Activated CD4-positive, alpha-beta T cell treated with anti-CD3 and anti-CD28 coated beads, Interleukin-2, amount 50 U/mL, for 4 hours (primary cell): ENCODE measurements around the gene GRIN1.

Source experiments
- DNase-seq, 2 experiments: peaks; one replicate each; pipeline ENCODE4 v3.0.0-alpha.2; 2020

The GRIN1 gene

DNA sequence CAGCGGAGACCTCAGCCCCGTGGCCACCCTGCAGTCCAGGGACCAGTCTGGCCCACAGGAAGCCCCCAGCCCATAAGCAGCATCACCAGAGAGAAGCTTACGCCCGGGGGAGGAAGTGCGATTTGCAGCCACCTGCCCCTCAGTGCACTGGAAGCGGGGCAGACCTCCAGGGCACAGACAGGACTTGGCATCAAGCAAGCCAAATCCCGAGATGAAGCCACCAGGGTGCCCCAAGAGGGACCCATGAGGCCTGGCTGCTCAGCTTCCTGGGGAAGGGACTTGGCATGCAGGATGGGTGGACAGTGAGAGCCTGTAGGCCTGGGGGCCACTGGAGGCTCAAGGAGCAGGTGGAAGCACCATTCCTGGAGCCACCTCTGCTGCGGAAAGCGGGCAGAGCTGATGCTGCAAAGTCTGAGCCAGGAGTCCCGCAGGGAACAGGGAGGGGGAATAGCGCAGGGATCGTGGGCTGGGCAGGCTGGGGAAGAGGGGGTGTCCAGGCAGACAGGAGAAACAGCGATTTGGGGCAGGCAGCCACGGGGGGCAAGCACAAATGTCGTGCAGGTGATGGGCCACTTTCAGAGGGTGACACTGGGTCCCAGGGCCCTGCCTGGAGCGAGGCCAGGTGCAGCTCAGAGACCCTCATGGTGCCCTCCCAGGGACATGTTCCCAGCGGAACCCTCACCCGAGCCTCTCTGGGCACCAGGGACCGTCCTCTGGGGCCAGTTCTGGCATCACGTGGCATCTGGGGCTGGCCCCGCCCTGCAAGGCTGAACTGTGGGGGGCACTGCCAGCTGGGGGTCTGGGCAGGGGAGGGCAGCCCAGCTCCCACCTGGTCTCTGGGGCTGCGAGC lies 27.7 kb downstream of the GRIN1 start:
- DNase-seq: no peak

- DNase-seq: no peak
These were observed 28.4 kb downstream of the GRIN1 start for GRCh38 chr9:137167277-137167746.

DNA sequence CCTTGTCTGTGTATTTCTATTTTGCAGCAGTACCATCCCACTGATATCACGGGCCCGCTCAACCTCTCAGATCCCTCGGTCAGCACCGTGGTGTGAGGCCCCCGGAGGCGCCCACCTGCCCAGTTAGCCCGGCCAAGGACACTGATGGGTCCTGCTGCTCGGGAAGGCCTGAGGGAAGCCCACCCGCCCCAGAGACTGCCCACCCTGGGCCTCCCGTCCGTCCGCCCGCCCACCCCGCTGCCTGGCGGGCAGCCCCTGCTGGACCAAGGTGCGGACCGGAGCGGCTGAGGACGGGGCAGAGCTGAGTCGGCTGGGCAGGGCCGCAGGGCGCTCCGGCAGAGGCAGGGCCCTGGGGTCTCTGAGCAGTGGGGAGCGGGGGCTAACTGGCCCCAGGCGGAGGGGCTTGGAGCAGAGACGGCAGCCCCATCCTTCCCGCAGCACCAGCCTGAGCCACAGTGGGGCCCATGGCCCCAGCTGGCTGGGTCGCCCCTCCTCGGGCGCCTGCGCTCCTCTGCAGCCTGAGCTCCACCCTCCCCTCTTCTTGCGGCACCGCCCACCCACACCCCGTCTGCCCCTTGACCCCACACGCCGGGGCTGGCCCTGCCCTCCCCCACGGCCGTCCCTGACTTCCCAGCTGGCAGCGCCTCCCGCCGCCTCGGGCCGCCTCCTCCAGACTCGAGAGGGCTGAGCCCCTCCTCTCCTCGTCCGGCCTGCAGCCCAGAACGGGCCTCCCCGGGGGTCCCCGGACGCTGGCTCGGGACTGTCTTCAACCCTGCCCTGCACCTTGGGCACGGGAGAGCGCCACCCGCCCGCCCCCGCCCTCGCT lies 29.0 kb downstream of the GRIN1 start:
- DNase-seq: no peak

DNA sequence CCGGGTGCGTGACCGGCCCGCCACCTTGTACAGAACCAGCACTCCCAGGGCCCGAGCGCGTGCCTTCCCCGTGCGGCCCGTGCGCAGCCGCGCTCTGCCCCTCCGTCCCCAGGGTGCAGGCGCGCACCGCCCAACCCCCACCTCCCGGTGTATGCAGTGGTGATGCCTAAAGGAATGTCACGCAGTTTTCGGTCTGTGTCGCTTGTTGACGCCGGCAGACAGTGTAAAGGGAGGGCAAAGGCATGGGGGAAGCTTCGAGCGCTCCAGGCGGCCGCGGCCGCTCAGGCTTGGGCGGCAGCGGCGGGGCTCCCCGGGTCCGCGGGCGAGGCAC lies 29.6 kb downstream of the GRIN1 start:
- DNase-seq: no peak

DNA sequence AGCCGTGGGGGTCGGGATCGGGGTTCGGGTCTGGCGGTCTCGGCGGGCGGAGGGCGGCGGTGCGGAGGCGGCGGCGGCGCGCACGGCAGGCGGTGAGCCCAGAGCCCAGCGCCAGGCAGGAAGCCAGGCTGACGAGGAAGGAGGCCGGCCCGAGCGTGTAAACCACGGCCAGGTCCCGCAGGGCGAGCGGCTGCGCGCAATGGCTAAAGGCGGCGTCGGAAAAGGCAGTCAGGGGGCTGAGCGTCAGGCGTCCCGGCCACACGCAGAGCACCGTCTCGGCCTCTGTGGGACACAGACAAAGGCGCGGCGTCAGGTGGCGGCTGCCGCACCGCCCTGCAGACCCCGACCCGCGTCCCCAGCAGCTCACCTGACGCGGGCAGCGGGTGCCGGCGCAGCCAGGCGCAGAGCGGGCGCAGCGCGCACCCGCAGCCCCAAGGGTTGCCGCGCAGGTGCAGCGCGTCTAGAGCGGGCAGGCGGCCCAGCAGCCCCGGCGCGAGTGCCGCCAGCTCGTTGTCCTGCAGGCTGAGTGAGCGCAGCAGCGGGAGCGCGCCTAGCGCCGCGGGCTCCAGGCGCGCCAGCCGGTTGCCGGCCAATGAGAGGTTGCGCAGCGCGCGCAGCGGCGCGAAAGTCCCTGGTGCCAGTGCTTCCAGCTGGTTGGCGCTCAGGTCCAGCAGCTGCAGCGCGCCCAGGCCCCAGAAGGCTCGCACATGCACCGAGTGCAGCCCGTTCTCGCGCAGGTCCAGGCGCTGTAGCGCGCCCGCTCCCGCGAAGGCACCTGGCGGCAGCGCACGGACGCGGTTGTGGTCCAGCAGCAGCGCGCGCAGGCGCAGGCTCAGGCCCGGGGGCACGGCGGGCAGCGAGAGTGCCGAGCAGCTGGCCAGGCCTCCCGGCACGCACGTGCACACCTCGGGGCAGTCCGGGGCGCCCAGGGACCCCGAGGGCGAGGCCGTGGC lies 30.2 kb downstream of the GRIN1 start:
- no peak for DNase-seq

DNA sequence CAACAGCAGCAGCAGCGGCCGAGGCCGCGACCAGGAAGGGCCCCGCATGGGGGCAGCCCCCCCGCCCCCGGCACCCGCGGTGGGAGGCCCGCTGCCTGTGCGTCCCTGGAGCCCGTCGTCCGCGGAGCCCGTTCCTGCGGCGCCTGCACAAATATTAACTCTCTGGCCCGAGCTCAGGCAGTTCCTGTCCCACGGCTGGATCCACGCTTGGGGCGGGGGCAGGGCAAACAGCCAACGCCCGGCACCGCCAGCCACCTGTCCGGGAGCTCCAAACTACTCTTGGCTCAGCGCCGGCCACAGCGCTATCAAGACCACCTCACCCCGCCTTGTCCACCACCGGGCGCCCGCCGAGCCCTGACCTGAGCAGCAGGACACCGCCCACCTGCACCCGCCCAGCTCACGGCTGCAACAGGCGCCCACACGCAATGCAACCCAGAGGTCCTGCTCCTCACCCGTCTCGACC lies 31.0 kb downstream of the GRIN1 start, which contains the start of gene LRRC26:
LRRC26 (minus strand) TSS at position 156 of the 463 bp plus-strand sequence; CDS start at position 48, 108 bp downstream.
- DNase-seq: no peak

DNA sequence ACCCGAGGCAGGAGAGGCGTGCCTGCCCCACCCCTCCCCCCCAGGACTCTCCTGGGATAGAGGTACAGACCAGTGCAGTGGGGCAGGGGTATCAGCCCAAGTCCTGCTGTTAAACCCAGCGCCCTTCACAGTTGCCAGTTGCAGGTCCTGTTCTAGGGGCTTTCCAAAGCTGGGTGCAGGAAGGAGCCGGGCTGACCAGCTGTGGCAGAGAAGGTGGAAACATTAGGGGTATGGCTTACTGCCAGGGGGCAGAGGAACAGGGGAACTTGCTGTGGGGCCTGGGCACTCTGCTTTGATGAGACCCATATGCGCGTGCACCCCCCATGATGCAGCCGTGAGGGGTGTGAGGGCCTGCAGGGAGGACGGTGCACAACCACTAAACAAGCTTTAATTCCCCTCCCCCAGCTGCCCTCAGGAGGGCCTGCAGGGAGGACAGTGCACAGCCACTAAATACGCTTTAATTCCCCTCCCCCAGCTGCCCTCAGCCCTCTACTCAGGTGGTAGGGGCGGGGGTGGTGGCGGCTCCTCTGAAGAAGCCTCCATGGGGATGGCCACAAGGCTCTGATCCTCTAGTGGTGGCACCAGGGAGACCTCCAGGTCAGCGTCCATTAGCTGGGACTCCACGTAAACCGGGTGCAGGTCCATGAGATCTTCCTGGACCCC lies 31.7 kb downstream of the GRIN1 start:
- DNase-seq: no peak

- no peak for DNase-seq
These were observed 32.4 kb downstream of the GRIN1 start for GRCh38 chr9:137171149-137171900.

DNA sequence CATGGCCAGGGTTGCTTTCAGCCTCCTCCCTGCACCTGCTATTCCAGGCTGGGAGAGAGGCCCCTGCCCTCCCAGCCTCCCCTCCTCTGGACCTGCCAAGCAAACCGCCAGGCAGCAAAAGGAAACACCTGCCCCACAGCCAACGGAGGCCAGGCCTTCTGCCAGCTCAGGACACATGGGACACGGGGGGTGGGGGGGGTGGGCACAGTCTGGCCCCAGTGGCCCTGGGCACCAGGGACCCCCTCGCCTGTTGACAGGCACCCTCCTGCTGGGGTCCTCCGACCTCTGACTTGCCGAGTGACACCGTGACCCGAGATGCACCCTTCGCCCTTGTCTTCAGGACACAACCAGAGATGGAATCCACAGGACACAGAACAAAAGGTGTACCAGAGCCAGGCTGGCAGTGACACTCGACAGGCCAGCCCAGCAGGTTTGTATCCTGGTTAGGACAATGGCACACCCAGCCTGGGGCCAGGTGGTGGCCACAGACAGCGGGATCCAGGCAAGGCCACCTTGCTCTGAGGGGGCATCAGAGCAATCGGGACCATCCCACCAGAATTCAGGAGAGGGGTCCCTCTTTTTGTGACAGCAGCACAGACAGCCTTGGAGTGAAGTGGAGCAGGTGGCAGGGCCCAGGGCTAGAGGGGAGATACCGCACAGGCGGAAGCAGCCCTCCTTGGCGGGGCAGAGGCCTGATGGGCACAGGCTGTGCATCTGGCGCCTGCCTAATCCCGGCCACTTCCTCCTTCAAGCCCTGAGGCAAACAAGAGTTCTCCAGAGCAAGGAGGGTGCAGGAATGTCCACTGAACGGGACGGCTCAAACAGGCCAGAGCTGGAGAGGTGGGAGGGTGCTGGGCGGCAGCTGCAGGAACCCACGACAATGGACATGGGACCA lies 34.2 kb downstream of the GRIN1 start:
- DNase-seq: no peak

DNA sequence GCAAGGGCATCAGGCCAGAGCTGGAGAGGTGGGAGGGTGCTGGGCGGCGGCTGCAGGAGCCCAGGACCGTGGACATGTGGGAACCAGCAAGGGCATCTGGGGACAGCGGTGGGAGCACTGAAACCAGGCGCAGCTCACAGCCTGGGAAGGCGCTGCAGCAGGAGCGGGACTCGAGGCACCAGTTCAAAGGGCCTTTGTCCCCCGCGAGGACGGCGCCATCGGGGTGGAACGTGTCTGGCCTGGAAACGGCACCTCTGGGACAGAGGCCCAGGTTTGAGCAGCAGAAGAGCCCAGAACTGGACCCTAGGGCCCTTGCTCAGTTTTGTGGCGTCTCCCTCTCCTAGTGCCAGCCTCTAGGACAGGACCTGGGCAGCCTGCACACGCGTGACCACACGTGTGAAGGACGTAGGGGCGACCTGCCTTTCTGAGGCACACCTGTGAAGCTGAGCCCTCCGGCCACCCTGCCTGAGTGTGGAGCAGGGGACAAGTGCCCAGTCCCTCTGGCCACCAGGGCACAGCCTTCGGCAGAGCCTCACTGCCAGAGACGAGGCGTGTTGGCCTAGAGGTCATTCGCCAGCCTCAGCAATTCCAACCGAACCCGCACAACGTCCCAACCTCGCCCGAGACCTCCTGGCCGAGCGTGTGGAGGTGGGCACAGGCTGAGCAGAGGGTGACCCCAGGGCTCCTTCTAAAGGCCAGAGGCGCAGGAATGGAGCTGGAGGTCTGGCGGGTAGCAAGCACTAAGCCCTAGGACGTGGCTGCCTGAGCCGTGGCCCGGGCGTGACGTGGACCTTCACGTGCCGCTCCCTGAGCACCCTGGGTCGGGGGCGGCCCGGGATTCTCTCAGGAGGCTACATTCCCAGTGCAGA lies 35.1 kb downstream of the GRIN1 start:
- DNase-seq: no peak

DNA sequence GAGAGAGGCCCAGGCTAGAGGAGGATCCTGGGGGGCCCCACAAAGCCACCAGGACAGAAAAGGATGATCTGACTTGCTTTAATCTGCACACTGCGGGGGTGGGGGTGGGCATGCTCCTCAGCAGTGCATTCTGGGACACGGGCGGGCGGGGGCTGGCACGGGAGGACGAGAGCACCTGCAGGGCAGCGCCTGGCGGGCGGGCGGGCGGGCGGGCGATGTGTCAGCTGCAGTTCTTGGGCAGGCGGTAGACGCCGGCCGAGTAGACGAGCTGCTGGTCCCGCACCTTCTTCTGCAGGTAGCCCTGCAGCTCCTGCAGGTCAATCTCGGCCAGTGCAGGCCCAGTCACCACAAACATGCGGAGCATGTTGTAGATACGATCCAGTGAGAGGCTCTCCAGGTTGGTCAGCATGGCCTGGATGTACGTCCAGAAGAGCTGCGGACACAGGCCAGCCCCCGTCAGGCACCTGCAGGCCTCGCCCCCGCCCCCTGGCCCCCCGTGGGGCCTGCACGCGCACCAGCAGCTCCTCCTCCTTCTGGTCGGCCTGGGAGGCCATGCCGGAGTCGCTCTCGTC lies 35.9 kb downstream of the GRIN1 start:
- peak in 1 of 2 experiments; percentile 15 for DNase-seq

GRCh38 chr9:137175345-137175961 lies 36.5 kb downstream of the GRIN1 start:
- DNase-seq: no peak

- DNase-seq: peak in 1 of 2 experiments; percentile 9
These were observed 37.6 kb downstream of the GRIN1 start for GRCh38 chr9:137176302-137177182.

- no peak for DNase-seq
These were observed 39.4 kb downstream of the GRIN1 start for GRCh38 chr9:137178201-137178938.

GRCh38 chr9:137178939-137179630 lies 40.1 kb downstream of the GRIN1 start:
- DNase-seq: no peak

DNA sequence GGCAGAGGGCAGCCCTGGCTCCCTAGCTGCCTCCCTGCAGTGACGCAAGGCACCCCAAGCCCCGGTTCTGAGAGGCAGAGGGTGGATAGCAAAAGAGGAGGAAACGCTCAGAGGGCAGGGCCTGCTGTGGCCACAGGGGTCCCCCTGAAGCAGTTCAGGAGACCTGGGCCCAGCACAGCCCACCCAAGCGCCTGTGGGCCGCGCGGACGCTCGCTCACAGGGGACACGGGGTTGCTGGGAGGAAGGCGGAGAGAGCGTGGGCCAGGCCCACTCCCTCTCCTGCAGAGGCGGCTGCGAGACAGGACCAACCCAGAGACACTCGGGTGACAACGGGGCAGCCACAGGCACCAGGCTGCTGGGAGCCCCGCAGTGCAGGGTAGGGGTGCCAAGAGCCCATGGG lies 40.8 kb downstream of the GRIN1 start:
- no peak for DNase-seq
